ENCODE measurements around the gene SH3GLB2.

The SH3GLB2 gene

DNA sequence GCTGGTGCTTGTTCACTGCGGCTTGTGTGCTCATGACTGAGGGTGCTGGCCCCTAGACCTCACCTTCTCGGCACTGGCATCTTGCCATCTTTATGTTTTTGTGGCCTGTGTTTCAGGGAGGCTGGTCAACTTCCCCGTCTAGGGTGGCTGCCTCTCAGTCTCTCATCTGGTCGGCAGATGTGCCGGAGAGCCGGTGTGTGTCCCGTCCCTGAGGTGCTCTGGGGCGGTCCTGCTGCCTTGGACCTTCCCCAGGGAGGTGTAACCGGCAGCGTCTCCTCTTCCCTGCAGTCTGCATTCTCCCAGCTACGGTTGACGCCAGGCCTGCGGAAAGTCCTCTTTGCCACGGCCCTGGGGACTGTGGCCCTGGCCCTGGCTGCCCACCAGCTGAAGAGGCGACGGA is 13.9 kb upstream of the SH3GLB2 start:
- Histone ChIP-seq H3K36me3 (ENCODE audit: control insufficient read depth, insufficient read depth, low read length) (peaks cover 16% of the 10 kb centered on the region), H3K4me3 (replicated peaks; ENCODE audit: low read depth, low read length) (no peak overlapping the region), H3K27me3 (replicated peaks; ENCODE audit: control insufficient read depth, insufficient read depth, low read length) (no peaks in the 10 kb centered on the region)
- no peak for DNase-seq (ENCODE audit: extremely low read depth, insufficient read length)
- TF ChIP-seq, protein P1, sequence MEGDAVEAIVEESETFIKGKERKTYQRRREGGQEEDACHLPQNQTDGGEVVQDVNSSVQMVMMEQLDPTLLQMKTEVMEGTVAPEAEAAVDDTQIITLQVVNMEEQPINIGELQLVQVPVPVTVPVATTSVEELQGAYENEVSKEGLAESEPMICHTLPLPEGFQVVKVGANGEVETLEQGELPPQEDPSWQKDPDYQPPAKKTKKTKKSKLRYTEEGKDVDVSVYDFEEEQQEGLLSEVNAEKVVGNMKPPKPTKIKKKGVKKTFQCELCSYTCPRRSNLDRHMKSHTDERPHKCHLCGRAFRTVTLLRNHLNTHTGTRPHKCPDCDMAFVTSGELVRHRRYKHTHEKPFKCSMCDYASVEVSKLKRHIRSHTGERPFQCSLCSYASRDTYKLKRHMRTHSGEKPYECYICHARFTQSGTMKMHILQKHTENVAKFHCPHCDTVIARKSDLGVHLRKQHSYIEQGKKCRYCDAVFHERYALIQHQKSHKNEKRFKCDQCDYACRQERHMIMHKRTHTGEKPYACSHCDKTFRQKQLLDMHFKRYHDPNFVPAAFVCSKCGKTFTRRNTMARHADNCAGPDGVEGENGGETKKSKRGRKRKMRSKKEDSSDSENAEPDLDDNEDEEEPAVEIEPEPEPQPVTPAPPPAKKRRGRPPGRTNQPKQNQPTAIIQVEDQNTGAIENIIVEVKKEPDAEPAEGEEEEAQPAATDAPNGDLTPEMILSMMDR (IDR thresholded peaks at IDR 0.05; ENCODE audit: insufficient read depth, low read length, poor library complexity, severe bottlenecking): no peak

DNA sequence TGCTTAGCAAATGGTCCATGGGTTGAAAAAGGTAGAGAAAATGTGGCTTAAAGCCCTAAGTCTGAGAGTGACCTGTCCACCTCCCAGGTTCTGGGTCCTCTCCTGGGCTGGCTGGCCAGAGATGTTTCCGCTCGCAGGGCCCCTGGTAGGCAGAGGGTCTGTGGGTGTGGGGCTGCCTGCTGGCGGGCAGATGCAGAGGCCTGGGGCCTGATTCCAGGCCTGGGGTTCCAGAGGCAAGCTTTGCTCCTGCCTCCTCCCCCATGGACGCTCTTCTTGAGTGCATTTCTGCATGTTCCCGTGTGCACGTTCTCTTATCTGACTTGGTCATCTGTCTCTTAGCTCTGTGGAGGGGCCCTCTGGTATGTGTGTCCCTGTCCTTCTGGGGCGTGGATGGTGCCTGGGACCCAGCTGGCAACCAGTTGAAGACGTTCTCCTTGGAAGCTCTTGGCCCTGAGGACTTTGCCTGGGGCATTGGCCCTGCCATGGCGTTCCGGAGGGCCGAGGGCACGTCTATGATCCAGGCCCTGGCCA is 12.0 kb upstream of the SH3GLB2 start:
- Histone ChIP-seq H3K36me3 (ENCODE audit: control insufficient read depth, insufficient read depth, low read length) (peaks cover 16% of the 10 kb centered on the region), H3K4me3 (replicated peaks; ENCODE audit: low read depth, low read length) (no peak overlapping the region), H3K27me3 (replicated peaks; ENCODE audit: control insufficient read depth, insufficient read depth, low read length) (no peaks in the 10 kb centered on the region)
- no peak for DNase-seq (ENCODE audit: extremely low read depth, insufficient read length)
- TF ChIP-seq, protein P1 (IDR thresholded peaks at IDR 0.05; ENCODE audit: insufficient read depth, low read length, poor library complexity, severe bottlenecking): no peak

DNA sequence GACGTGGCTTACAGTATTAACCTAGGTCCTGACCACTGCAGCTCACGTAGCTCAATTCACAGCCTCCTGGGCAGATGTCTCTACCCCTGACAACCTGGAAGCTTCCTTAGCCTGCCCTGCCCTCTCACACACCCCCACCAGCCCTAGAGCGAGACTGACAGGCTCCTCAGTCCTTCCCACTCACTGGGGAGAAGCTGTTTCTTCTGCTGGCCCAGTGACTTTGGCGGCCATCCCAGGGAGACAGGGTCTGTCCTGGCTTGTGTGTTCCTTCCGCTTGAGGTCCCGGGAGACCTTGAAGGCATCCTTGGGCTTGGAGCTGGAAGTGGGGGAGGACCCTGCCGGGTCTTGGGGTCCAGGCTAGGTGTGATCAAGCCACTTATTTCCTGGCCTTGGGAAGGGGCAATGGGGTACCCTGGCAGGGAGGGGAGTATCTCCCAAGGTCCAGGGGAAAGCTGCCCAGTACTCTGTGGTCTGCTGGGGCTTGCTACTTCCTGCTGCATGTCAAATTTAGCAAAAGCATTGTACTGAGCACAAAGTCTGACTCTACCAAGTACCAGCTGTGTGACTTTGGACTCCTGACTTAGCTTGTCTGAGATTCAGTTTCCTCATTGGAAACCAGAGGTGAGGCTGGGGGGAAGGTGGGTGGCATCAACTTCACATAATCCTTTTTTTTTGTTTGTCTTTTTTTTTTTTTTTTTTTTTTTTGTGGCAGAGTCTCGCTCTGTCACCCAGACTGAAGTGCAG is 10.2 kb upstream of the SH3GLB2 start:
- TF ChIP-seq, protein P1 (IDR thresholded peaks at IDR 0.05; ENCODE audit: insufficient read depth, low read length, poor library complexity, severe bottlenecking): no peak
- no peaks in the 10 kb centered on the region for H3K27me3 ChIP-seq (replicated peaks; ENCODE audit: control insufficient read depth, insufficient read depth, low read length)
- H3K36me3 ChIP-seq (ENCODE audit: control insufficient read depth, insufficient read depth, low read length): peaks cover 16% of the 10 kb centered on the region
- no peak overlapping the region for H3K4me3 ChIP-seq (replicated peaks; ENCODE audit: low read depth, low read length)
- DNase-seq (ENCODE audit: extremely low read depth, insufficient read length): no peak

DNA sequence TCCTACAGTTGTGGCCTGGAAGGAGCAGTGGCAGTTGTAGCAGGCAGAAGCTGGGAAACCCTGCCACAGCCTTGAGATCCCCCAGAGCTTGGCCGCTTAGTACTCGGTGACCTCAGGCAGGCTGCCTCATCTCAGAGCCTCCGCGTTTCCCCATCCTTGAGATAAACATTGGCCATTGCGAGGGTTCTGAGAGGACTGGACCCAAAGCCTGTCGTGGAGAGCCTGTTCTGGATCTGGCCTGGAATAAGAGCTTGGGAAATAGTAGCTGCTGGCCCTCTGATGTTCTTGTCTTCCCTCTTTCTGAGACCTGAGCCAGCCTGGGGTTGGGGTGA is 9.6 kb upstream of the SH3GLB2 start:
- DNase-seq (ENCODE audit: extremely low read depth, insufficient read length): no peak
- Histone ChIP-seq H3K4me3 (replicated peaks; ENCODE audit: low read depth, low read length) (peak overlapping the region; percentile 97), H3K27me3 (replicated peaks; ENCODE audit: control insufficient read depth, insufficient read depth, low read length) (no peaks in the 10 kb centered on the region), H3K36me3 (ENCODE audit: control insufficient read depth, insufficient read depth, low read length) (peaks cover 15% of the 10 kb centered on the region)
- TF ChIP-seq, protein P1 (IDR thresholded peaks at IDR 0.05; ENCODE audit: insufficient read depth, low read length, poor library complexity, severe bottlenecking): no peak

DNA sequence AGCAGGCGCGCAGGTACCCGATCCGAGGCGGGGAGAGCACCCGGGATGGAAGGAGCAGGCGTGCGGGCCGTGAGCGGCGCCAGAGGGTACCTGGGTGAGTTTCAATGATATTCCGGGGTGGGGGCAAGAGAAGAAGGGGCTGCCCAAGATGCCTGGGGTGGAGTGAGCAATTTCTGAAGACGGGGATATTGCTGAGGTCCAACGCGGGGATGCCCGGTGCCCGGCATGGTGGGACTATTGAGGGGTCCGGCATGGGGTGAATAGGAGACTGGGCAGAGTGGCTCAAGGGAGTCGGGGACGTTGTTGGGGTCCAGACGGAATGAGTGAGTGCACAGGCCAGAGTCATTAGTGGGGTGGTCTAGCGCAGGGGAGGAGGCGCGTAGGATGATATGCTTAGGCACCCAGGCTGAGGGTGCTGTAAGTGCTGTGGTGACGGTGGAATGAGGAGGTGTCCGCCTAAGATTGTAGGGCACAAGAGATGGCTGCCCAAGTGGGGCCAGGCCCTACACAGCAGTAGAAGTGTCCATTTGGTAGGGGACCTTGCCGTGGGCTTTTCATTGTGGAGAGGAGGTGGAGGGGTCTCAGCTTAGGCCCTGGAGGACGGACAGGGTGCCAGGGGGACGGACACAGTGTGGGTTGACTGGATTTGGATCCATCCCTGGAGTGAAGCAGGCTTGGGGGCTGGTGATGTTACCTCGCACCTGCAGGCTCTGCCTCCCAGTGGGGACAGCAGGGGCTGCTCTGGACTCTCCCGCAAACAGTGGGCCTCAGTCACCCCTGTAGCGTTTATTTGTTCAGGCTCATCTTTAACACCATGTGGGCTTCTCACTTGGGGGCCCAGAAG is 9.0 kb upstream of the SH3GLB2 start:
- H3K36me3 ChIP-seq (ENCODE audit: control insufficient read depth, insufficient read depth, low read length): peaks cover 11% of the 10 kb centered on the region
- no peaks in the 10 kb centered on the region for H3K27me3 ChIP-seq (replicated peaks; ENCODE audit: control insufficient read depth, insufficient read depth, low read length)
- peak overlapping the region; percentile 97 for H3K4me3 ChIP-seq (replicated peaks; ENCODE audit: low read depth, low read length)
- no peak for DNase-seq (ENCODE audit: extremely low read depth, insufficient read length)
- TF ChIP-seq, protein P1 (IDR thresholded peaks at IDR 0.05; ENCODE audit: insufficient read depth, low read length, poor library complexity, severe bottlenecking): no peak
